H9 (cell line): ENCODE data around the gene NFIX. TPM values are rescaled to one million over a fixed set of nuclear protein-coding genes. Genes with fewer than 3 reads are reported as not detected.

ENCODE experiments used
- DNase-seq: peaks from one replicate; pipeline ENCODE4 v3.0.0-alpha.2; 2017
- H2AFZ ChIP-seq: one replicate; pipeline ENCODE4 v1.6.1; 2013; ENCODE audit warnings: mild to moderate bottlenecking, low read length, control low read depth, moderate library complexity
- H2AK5ac ChIP-seq: 2 replicates; pipeline ENCODE4 v1.6.1; 2013; ENCODE audit warnings: low read length, control low read depth, mixed read lengths; ENCODE audit not compliant: insufficient read length
- H2BK120ac ChIP-seq: one replicate; pipeline ENCODE4 v1.6.1; 2013; ENCODE audit warnings: low read depth, mild to moderate bottlenecking, low read length, control low read depth, inconsistent platforms; ENCODE audit not compliant: poor library complexity, severe bottlenecking
- H2BK12ac ChIP-seq: 2 replicates; pipeline ENCODE4 v1.6.1; 2013; ENCODE audit warnings: low read length, control low read depth, mixed read lengths, low read depth; ENCODE audit not compliant: insufficient read length
- H2BK15ac ChIP-seq: 2 replicates; pipeline ENCODE4 v1.6.1; 2013; ENCODE audit warnings: low read depth, low read length, control low read depth
- H2BK20ac ChIP-seq: one replicate; pipeline ENCODE4 v1.6.1; 2013; ENCODE audit warnings: low read depth, mild to moderate bottlenecking, low read length, control low read depth, inconsistent platforms; ENCODE audit not compliant: poor library complexity, severe bottlenecking
- H2BK5ac ChIP-seq: 2 replicates; pipeline ENCODE4 v1.6.1; 2013; ENCODE audit warnings: low read length, control low read depth, mixed read lengths; ENCODE audit not compliant: insufficient read length
- H3K14ac ChIP-seq: 2 replicates; pipeline ENCODE4 v1.6.1; 2013; ENCODE audit warnings: low read length, control low read depth; ENCODE audit not compliant: insufficient read depth
- H3K18ac ChIP-seq: 2 replicates; pipeline ENCODE4 v1.6.1; 2013; ENCODE audit warnings: low read depth, mild to moderate bottlenecking, mixed read lengths, low read length, control low read depth; ENCODE audit not compliant: insufficient read length
- H3K23ac ChIP-seq: 2 replicates; pipeline ENCODE4 v1.6.1; 2013; ENCODE audit warnings: low read length, control low read depth, mixed read lengths, low read depth; ENCODE audit not compliant: insufficient read length
- H3K23me2 ChIP-seq: 2 replicates; pipeline ENCODE4 v1.6.1; 2013; ENCODE audit warnings: low read depth, mild to moderate bottlenecking, mixed read lengths, low read length, control low read depth; ENCODE audit not compliant: insufficient read length, poor library complexity, severe bottlenecking
- H3K27ac ChIP-seq: 2 replicates; pipeline ENCODE4 v1.5.1; 2013; ENCODE audit warnings: low read length, control low read depth, mixed read lengths, low read depth; ENCODE audit not compliant: insufficient read length
- H3K27me3 ChIP-seq: 2 replicates; pipeline ENCODE4 v1.6.1; 2013; ENCODE audit warnings: low read length, control low read depth, inconsistent platforms; ENCODE audit not compliant: insufficient read depth
- H3K4ac ChIP-seq: 2 replicates; pipeline ENCODE4 v1.6.1; 2013; ENCODE audit warnings: low read depth, mild to moderate bottlenecking, control low read depth, inconsistent platforms, low read length, moderate library complexity
- H3K4me1 ChIP-seq: 2 replicates; pipeline ENCODE4 v1.6.1; 2013; ENCODE audit warnings: low read length, control low read depth, inconsistent platforms; ENCODE audit not compliant: insufficient read depth
- H3K4me2 ChIP-seq: 2 replicates; pipeline ENCODE4 v1.6.1; 2013; ENCODE audit warnings: low read length, control low read depth, mixed read lengths; ENCODE audit not compliant: insufficient read length, insufficient read depth
- H3K56ac ChIP-seq: 2 replicates; pipeline ENCODE4 v1.6.1; 2013; ENCODE audit warnings: low read depth, mild to moderate bottlenecking, mixed read lengths, low read length, control low read depth; ENCODE audit not compliant: insufficient read length
- H3K79me1 ChIP-seq: 2 replicates; pipeline ENCODE4 v1.6.1; 2013; ENCODE audit warnings: low read depth, mild to moderate bottlenecking, moderate library complexity, low read length, control low read depth, inconsistent platforms; ENCODE audit not compliant: insufficient read depth, poor library complexity, severe bottlenecking
- H3K79me2 ChIP-seq: 2 replicates; pipeline ENCODE4 v1.6.1; 2013; ENCODE audit warnings: low read length, control low read depth, inconsistent platforms; ENCODE audit not compliant: insufficient read depth
- H3K9ac ChIP-seq: 2 replicates; pipeline ENCODE4 v1.6.1; 2013; ENCODE audit warnings: low read length, control low read depth, mixed read lengths; ENCODE audit not compliant: insufficient read length; ENCODE audit errors: extremely low read depth
- H3K9me3 ChIP-seq: one replicate; pipeline ENCODE4 v1.6.1; 2013; ENCODE audit warnings: low read depth, low read length, inconsistent platforms; ENCODE audit not compliant: control insufficient read depth
- H3T11ph ChIP-seq: one replicate; pipeline ENCODE4 v1.6.1; 2013; ENCODE audit warnings: mild to moderate bottlenecking, low read length, control low read depth, inconsistent platforms
- H4K20me1 ChIP-seq: one replicate; pipeline ENCODE4 v1.6.1; 2013; ENCODE audit not compliant: control insufficient read depth, insufficient read length, insufficient read depth
- H4K5ac ChIP-seq: 2 replicates; pipeline ENCODE4 v1.6.1; 2013; ENCODE audit warnings: low read depth, mild to moderate bottlenecking, mixed read lengths, low read length, control low read depth; ENCODE audit not compliant: insufficient read length
- H4K8ac ChIP-seq: replicated peaks from 2 replicates; pipeline ENCODE4 v1.6.1; 2013; ENCODE audit warnings: low read length, control low read depth, mixed read lengths, low read depth; ENCODE audit not compliant: insufficient read length
- H4K91ac ChIP-seq: 2 replicates; pipeline ENCODE4 v1.6.1; 2013; ENCODE audit warnings: low read depth, mild to moderate bottlenecking, moderate library complexity, mixed read lengths, low read length, control low read depth; ENCODE audit not compliant: insufficient read length
- H3K27ac Mint-ChIP-seq, 3 experiments: 2 replicates in 2 of 3; 3 replicates in 1 of 3; pipeline ENCODE4 v1.8.0; 2020 to 2021; ENCODE audit warnings: mixed read lengths in 3 of 3, mild to moderate bottlenecking in 1 of 3, moderate library complexity in 1 of 3
- H3K27me3 Mint-ChIP-seq: 2 replicates; pipeline ENCODE4 v1.8.0; 2021; ENCODE audit warnings: low read depth, mild to moderate bottlenecking, moderate library complexity, mixed read lengths
- H3K36me3 Mint-ChIP-seq, 3 experiments: 2 replicates in 2 of 3; 3 replicates in 1 of 3; pipeline ENCODE4 v1.8.0; 2020 to 2021; ENCODE audit warnings: low read depth in 3 of 3, mixed read lengths in 3 of 3; ENCODE audit not compliant: insufficient read depth in 1 of 3
- H3K4me1 Mint-ChIP-seq, 2 experiments: 2 replicates each; pipeline ENCODE4 v1.8.0; 2020; ENCODE audit warnings: mixed read lengths in 2 of 2
- H3K4me3 Mint-ChIP-seq, 2 experiments: 2 replicates in 1 of 2; 3 replicates in 1 of 2; pipeline ENCODE4 v1.8.0; 2020 to 2021; ENCODE audit warnings: mild to moderate bottlenecking in 2 of 2, mixed read lengths in 2 of 2, moderate library complexity in 1 of 2
- H3K9me3 Mint-ChIP-seq, 2 experiments: 2 replicates in 1 of 2; 3 replicates in 1 of 2; pipeline ENCODE4 v1.8.0; 2020; ENCODE audit warnings: mild to moderate bottlenecking in 2 of 2, mixed read lengths in 2 of 2, moderate library complexity in 1 of 2
- CTCF ChIP-seq: fragments of 200-600 bp; sonication (generic); conservative IDR thresholded peaks from 3 replicates; pipeline ENCODE4 v1.8.0; 2021; ENCODE audit warnings: antibody characterized with exemption, mild to moderate bottlenecking
- WGBS: extraction: QIAGEN DNeasy Blood & Tissue Kit; methylation state at CpG from one replicate; pipeline ENCODE4 v1.1.7; 2013; ENCODE audit warnings: missing lambda C conversion rate, low lambda C conversion rate, mixed read lengths; ENCODE audit not compliant: insufficient read length; ENCODE audit errors: extremely low coverage; 5-methylcytosine and 5-hydroxymethylcytosine counted together
- total RNA-seq: library from RNA; stranded (reverse); gene quantifications from 2 replicates; pipeline ENCODE4 v1.2.1, GENCODE V29; 2021

The NFIX gene
- total RNA-seq, 1 experiment from 2014 or later = 0.31 TPM

- H3K27me3 ChIP-seq = no peaks in the 10 kb centered on the region; the same call in 1 of the 2 replicates
- H3K4me1 Mint-ChIP-seq = peaks cover 6 to 9% of the 10 kb centered on the region in 2 experiments
- no peaks in the 10 kb centered on the region; a peak in 1 of 5 replicates for H3K9me3 Mint-ChIP-seq
- H3K27me3 Mint-ChIP-seq = peaks cover 12% of the 10 kb centered on the region
- H3K56ac ChIP-seq = no peak overlapping the region
- H2AFZ ChIP-seq = no peak overlapping the region
- H4K20me1 ChIP-seq = no peaks in the 10 kb centered on the region
- WGBS = no CpG with 5 or more reads among the region's 10 CpGs
- no peaks in the 10 kb centered on the region for H3K79me2 ChIP-seq
- H4K8ac ChIP-seq = no peak overlapping the region
- H3K27ac Mint-ChIP-seq = no peak overlapping the region
- H4K91ac ChIP-seq = no peak overlapping the region
- H2BK5ac ChIP-seq = no peak overlapping the region
- H3K36me3 Mint-ChIP-seq = no peaks in the 10 kb centered on the region
- no peak overlapping the region for H3K14ac ChIP-seq
- H4K5ac ChIP-seq = no peak overlapping the region
- H2BK12ac ChIP-seq = no peak overlapping the region
- TF ChIP-seq CTCF = no peak
- no peak overlapping the region for H3K27ac ChIP-seq
- H3K4me2 ChIP-seq = peak overlapping the region; percentile 28
- no peak overlapping the region for H3K9ac ChIP-seq
- H3K18ac ChIP-seq = no peak overlapping the region
- H3K4me1 ChIP-seq = no peaks in the 10 kb centered on the region
- H3K79me1 ChIP-seq = no peaks in the 10 kb centered on the region
- no peak overlapping the region for H2BK20ac ChIP-seq
- DNase-seq = no peak
- H3K23me2 ChIP-seq = no peaks in the 10 kb centered on the region
- no peak overlapping the region for H3K23ac ChIP-seq
- no peaks in the 10 kb centered on the region for H3K9me3 ChIP-seq
- no peak overlapping the region for H3T11ph ChIP-seq
- H2BK15ac ChIP-seq = no peak overlapping the region
- H2BK120ac ChIP-seq = no peak overlapping the region
- no peak overlapping the region for H3K4ac ChIP-seq
- no peak overlapping the region for H2AK5ac ChIP-seq
- no peak overlapping the region for H3K4me3 Mint-ChIP-seq
Observed at GRCh38 chr19:12983091-12983490, 12.2 kb upstream of the NFIX start.
